HG02970 (cell line): ENCODE results near the gene CEP128.

ENCODE experiments used
- ATAC-seq: cut with Tn5 transposase; IDR thresholded peaks from one replicate; pipeline ENCODE4 v1.9.1; 2021; ENCODE audit warnings: mild to moderate bottlenecking, moderate library complexity, moderate number of reproducible peaks; ENCODE audit not compliant: unreplicated experiment, low FRiP score

CEP128 gene

GRCh38 chr14:80695869-80696268 is 245.7 kb downstream of the CEP128 start:
- no peak for ATAC-seq

- ATAC-seq, result no peak
These were observed 248.6 kb downstream of the CEP128 start for GRCh38 chr14:80692903-80693302.

- ATAC-seq, result no peak
These were observed 259.9 kb downstream of the CEP128 start for GRCh38 chr14:80681651-80682050.

GRCh38 chr14:80679273-80679672 is 262.3 kb downstream of the CEP128 start:
- ATAC-seq, result no peak

GRCh38 chr14:80678436-80678835 is 263.1 kb downstream of the CEP128 start:
- no peak for ATAC-seq

- no peak for ATAC-seq
These were observed 272.1 kb downstream of the CEP128 start for GRCh38 chr14:80669426-80669825.

GRCh38 chr14:80664576-80664975 is 277.0 kb downstream of the CEP128 start:
- ATAC-seq, result no peak

- ATAC-seq, result no peak
These were observed 278.0 kb downstream of the CEP128 start for GRCh38 chr14:80663541-80663940.

- no peak for ATAC-seq
These were observed 281.8 kb downstream of the CEP128 start for GRCh38 chr14:80659783-80660182.

- no peak for ATAC-seq
These were observed 282.8 kb downstream of the CEP128 start for GRCh38 chr14:80658733-80659132.

GRCh38 chr14:80658155-80658554 is 283.4 kb downstream of the CEP128 start:
- ATAC-seq, result no peak

GRCh38 chr14:80653956-80654355 is 287.6 kb downstream of the CEP128 start:
- no peak for ATAC-seq

GRCh38 chr14:80645667-80646413 is 295.7 kb downstream of the CEP128 start:
- ATAC-seq, result no peak

GRCh38 chr14:80644826-80645225 is 296.7 kb downstream of the CEP128 start:
- no peak for ATAC-seq

GRCh38 chr14:80638620-80639515 is 302.7 kb downstream of the CEP128 start:
- ATAC-seq, result no peak

- no peak for ATAC-seq
These were observed 303.6 kb downstream of the CEP128 start for GRCh38 chr14:80637756-80638619.

GRCh38 chr14:80636071-80636470 is 305.5 kb downstream of the CEP128 start:
- no peak for ATAC-seq

- no peak for ATAC-seq
These were observed 307.3 kb downstream of the CEP128 start for GRCh38 chr14:80634106-80634758.

- ATAC-seq, result no peak
These were observed 311.9 kb downstream of the CEP128 start for GRCh38 chr14:80629606-80630005.

- ATAC-seq, result no peak
These were observed 313.0 kb downstream of the CEP128 start for GRCh38 chr14:80628547-80628946.
